HG03196 (cell line): ENCODE data around the gene TBL1XR1.
"Not testable (repeated sequence)": the region's sequence is repeated elsewhere in the genome, so short reads cannot be mapped to it uniquely, and the experiment has no call there.

Source experiments
- ATAC-seq: cut with Tn5 transposase; IDR thresholded peaks from one replicate; pipeline ENCODE4 v1.9.1; 2021; ENCODE audit not compliant: unreplicated experiment

The TBL1XR1 gene

DNA sequence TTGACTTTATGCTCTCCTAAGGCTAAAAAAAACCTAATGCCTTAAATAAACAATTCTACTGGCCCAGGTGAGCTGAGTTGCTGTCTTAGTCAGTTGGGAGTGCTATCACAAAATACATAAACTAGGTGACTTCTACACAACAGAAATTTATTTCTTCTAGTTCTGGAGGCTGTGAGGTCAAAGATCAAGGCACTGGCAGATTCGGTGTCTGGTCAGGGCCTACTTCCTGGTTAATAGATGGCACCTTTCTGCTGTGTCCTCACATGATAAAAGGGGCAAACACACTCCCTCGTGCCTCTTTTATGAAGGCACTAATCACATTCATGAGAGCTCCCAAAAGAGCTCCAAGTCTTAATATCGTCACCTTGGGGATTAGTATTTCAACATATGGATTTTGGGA is 11.5 kb upstream of the TBL1XR1 start:
- no peak for ATAC-seq

DNA sequence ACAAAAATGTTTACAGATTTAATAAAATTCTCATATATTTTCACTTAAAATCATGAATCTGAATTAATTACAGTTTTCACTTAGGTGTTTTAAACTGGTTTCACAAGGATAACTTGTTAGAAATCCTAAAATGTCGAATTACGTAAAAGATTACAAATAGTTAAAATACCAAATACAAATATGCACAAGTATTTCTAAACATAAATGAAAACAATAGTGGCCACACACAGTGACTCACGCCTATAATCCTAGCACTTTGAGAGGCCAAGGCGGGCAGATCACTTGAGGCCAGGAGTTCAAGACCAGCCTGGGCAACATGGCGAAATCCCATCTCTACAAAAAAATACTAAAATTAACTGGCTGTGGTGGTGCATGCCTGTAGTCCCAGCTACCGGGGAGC is 10.9 kb upstream of the TBL1XR1 start:
- no peak for ATAC-seq

DNA sequence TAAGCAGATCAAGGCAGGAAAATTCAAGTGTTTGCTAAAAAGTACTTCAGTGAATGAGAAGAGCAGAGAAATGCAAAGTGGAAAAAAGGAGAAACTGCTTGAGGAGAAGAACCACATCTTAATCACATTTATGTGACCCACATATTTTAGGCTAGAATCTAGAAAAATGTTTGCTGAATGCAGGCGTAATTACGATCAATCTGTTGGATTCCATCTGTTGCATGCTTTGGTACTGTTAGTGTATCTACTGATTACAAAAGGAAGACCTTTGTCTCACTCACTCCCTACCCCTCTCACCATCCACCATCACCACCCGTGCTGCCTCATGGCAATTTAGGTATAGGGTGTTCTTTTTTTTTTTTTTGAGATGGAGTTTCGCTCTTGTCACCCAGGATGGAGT is 9.7 kb upstream of the TBL1XR1 start:
- ATAC-seq, result no peak

GRCh38 chr3:177203689-177204395 is 6.6 kb upstream of the TBL1XR1 start:
- no peak for ATAC-seq

DNA sequence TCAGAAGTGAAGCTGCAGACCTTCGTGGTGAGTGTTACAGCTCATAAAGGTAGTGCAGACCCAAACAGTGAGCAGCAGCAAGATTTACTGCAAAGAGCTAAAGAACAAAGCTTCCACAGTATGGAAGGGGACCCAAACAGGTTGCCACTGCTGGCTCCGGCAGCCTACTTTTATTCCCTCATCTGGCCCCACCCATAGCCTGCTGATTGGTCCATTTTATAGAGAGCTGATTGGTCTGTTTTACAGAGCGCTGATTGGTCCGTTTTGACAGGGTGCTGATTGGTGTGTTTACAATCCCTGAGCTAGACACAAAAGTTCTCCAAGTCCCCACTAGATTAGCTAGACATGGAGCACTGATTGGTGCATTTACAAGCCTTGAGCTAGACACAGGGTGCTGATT is 5.7 kb upstream of the TBL1XR1 start:
- not testable (repeated sequence) for ATAC-seq

- ATAC-seq, result peak; percentile 78
Observed at GRCh38 chr3:177201700-177202397, 4.6 kb upstream of the TBL1XR1 start.

GRCh38 chr3:177199206-177199760 is 2.0 kb upstream of the TBL1XR1 start:
- no peak for ATAC-seq

GRCh38 chr3:177197727-177198460 is 612 bp upstream of the TBL1XR1 start:
- ATAC-seq, result peak; percentile 26

DNA sequence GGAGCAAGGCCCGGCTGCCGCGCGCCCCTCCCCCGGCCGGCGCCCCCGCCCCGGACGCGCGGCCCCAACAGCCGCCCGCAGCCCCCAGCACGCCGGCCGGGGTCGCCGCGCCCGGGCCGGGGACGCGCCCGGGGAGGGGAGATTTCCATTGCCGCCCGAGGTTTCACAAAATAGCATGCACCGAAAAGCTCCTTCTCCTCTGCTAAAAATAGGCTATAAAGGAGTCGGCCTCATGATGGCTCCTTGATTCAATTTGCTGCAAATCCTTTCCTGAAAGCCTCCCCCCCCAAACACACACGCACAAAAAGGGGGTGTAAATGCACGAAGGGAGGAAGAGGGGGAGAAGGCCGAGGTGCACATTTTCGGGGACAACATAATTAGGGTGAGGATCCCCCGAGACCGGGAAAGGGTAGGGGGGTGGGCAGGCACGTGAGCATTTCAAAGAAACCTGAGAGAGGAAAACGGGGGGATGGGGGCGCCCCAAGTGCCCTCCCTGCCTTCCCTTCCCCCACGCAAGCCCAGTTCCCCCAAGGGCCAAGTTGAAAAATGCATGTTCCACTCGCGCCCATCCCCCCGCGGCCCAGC is 734 bp downstream of the TBL1XR1 start:
- no peak for ATAC-seq

- no peak for ATAC-seq
Observed at GRCh38 chr3:177196008-177196455, 1.2 kb downstream of the TBL1XR1 start.

GRCh38 chr3:177195242-177195991 is 1.9 kb downstream of the TBL1XR1 start:
- ATAC-seq, result no peak

- no peak for ATAC-seq
Observed at GRCh38 chr3:177194299-177194698, 3.0 kb downstream of the TBL1XR1 start.

DNA sequence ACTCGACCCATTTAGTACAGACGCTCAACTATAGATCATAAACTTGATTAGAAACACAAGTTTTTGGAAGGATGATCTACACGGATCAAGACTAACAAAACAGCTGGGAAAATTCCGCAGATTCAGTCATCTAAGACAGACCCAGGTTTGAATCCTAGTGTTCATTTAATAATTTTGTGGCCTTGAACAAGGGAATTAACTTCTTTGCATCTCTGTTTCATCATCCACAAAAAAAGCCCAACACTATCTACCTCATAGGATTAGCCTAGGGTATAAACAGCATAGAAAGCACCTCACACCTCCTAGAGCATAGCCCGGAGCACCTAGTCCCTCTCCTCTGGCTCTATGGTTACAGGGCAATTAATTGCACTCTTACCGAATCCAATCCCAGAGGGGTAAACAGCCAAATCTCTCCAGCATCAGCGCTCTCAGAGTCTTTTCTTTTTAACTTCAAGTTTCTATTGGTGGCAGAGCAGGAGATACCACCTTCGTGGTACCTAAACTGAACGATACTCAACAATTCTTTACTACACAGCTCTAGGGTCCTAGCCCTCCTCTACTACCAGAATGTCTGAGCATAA is 3.5 kb downstream of the TBL1XR1 start:
- no peak for ATAC-seq

DNA sequence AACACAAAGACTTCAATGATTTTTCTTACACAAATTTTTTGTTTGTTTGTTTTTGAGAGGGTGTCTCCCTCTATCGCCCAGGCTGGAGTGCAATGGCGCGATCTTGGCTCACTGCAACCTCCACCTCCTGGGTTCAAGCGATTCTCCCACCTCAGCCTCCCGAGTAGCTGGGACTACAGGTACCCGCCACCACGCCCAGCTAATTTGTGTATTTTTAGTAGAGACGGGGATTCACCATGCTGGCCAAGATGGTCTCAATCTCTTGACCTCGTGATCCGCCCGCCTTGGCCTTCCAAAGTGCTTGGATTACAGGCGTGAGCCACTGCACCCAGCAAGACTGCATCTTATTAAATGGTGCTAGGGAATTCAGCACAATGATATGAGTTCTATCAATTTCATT is 4.0 kb downstream of the TBL1XR1 start:
- ATAC-seq, result not testable (repeated sequence)

GRCh38 chr3:177190756-177191681 is 6.3 kb downstream of the TBL1XR1 start:
- ATAC-seq, result no peak

DNA sequence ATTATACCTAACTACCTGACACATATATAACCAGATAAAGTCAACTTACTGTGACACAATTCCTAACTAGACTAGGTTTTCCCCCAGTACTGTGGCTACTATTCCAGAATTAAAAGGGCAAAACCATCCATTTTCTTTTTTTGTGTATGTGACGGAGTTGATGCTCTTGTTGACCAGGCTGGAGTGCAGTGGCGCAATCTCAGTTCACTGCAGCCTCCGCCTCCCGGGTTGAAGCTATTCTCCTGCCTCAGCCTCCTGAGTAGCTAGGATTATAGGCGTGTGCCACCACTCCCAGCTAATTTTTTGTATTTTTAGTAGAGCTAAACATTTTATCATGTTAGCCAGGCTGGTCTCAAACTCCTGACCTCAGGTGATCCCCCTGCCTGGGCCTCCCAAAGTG is 7.1 kb downstream of the TBL1XR1 start:
- not testable (repeated sequence) for ATAC-seq

DNA sequence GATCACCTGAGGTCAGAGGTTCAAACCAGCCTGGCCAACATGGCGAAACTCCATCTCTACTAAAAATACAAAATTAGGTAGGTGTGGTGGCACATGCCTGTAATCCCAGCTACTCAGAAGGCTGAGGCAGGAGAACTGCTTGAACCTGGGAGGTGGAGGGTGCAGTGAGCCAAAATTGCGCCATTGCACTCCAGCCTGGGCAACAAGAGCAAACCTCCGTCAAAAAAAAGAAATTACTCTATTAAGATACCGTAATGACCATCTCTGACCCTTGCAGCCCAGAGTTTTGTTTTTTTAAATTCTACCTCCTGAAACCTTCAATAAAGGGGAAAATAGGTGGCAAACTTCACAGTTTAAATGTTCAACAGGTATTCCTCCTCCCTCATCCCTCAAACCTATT is 9.0 kb downstream of the TBL1XR1 start:
- ATAC-seq, result not testable (repeated sequence)

- no peak for ATAC-seq
Observed at GRCh38 chr3:177186306-177186705, 11.0 kb downstream of the TBL1XR1 start.

- peak; percentile 18 for ATAC-seq
Observed at GRCh38 chr3:177185035-177185574, 12.2 kb downstream of the TBL1XR1 start.
